ENCODE measurements around the gene TBC1D2.

Gene TBC1D2

DNA sequence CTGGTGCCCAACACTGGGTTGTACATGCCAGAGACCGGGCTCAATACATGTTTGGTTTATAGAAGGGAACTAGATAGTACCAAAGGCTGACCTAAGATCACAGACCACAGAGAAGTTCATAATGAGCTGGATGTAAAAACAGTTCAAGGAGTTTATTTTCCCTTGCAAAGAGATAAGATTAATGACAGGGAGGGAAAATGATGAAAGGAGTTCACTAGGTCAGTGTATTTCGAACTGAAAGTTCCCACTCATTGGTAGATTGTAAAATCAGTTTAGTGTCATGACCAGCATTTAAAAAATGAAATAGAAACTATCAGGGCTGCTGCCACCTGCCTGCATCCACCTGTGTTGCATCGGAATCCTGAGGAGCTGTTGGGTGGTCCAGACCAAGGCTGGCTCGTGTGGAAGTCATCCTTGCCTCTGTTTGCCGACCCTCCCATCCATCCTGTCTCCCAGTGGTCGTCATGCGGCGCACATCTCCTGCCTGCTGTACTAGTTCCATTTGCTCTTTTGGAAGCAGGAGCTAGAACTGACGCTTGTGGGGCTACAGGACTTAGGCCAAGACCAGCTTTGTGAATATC is 21.1 kb downstream of the TBC1D2 start:
- DNase-seq: no peak

DNA sequence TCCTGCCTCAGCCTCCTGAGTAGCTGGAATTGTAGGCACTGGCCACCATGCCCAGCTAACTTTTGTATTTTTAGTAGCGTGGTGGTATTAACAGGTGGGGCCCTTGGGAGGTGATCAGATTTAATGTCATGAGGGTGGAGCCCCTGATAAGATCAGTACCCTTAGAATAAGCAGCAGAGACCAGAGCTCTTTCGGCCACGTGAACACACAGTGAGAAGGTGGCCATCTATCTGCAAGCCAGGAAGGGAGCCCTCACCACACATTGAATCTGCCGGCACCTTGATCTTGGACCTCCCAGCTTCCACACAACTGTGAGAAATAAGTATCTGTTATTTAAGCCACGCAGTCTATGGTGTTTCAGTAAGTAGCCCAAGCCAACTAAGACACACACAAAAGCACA is 22.5 kb downstream of the TBC1D2 start:
- no peak for DNase-seq

GRCh38 chr9:98231770-98232478 is 23.5 kb downstream of the TBC1D2 start:
- no peak for DNase-seq

DNA sequence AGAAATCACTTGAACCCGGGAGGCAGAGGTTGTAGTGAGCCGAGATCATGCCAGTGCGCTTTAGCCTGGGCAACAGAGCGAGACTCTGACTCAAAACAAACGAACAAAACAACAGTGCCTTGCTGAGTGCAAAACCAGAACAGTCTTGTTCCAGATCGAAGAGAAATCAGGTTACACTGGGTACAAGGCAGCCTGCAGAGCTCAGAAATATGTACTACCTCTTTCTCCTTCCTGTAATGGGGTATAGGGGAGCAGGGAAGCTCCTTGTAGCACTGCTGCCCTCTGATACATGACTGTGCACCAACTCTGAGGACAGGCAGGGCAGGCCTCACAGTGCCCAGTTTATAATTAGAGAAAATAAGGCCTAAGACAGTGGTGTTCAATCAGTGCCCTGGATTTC is 24.7 kb downstream of the TBC1D2 start:
- DNase-seq: no peak

DNA sequence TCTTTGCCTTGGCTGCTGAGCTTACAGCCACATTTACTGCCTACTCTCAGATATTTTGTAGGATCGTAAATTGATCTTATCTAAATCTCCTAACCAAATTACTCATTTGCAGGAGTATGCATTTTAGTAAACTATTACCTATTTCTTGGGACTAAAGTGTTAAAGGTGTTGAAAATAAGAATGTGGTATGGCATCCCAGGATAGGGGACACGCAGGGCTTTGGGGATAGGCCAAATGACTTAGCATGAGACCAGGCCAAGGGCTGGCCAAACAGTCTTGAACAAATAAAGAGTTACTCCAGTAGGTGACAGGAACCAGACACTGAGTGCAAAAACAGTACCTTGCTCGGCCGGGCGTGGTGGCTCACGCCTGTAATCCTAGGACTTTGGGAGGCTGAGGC is 25.1 kb downstream of the TBC1D2 start:
- DNase-seq: no peak

- DNase-seq: no peak
Measured at GRCh38 chr9:98229620-98230019, 25.8 kb downstream of the TBC1D2 start.

DNA sequence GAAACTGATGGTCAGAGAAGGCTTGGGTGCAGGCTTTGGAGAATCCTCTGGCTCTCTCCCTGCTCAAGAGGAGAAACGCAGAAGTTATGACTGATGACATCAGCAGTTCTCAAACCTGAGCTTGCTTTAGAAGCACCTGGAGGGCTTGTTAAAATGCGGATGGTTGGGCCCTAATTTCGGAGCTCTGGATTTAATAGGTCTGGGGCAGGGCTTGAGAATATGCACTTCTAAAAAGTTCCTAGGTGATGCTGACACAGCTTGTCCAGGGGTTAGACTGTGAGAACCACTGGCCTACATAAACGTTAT is 26.4 kb downstream of the TBC1D2 start:
- DNase-seq: no peak

DNA sequence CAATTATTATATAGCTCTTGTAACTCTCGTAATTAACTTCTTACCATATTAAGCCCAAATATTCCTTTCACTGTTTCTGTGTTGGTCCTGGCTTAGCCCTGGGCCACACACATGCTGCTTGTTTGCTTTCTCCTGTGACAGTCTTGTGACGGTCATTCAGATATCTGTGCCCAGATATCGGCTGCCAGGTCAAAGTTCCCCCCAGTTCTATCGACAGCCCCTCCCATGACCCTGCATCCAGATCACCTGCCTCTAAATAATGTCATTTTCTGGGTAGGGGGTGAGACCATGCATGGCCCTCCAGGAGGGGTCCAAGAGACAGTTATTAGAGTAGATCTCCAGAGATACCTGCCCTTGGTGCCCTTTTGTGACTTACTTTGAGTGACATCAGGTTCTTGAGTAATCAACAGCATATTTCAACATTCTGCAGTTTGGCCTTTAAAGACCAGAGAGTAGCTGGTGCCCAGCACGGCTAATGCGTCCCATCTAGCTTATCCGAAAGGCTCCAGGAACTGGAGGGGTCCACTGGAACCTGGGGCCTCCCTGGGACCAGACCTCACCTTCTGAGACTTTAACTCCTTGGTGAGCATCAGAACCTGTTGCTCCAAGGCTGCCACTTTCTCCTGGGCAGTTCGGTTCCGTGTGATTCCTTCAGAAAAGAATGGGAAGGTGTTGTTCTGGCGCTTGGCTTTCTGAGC is 26.9 kb downstream of the TBC1D2 start:
- no peak for DNase-seq

GRCh38 chr9:98227883-98228282 is 27.6 kb downstream of the TBC1D2 start:
- no peak for DNase-seq

DNA sequence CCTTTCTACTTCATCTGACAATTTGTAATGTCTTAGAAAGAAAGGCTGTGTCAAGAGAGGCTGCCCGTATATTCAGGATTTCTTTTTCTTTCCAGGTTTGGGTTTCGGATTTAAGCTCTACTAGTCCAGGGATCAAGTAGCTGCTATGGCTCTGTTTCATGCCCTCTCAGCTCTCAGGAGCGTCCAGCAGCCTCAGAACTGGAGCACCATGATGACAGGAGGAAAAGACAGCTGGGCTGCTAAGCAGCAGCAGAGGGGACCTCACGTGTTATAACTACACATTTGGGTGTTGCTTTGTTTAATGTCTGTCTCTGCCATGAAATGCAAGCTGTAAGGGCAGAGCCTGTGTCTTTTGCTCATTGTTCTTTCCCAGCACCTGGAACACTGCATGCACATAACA is 28.5 kb downstream of the TBC1D2 start:
- no peak for DNase-seq

GRCh38 chr9:98226516-98226915 is 28.9 kb downstream of the TBC1D2 start:
- DNase-seq: no peak

GRCh38 chr9:98225015-98225442 is 30.4 kb downstream of the TBC1D2 start:
- DNase-seq: no peak

DNA sequence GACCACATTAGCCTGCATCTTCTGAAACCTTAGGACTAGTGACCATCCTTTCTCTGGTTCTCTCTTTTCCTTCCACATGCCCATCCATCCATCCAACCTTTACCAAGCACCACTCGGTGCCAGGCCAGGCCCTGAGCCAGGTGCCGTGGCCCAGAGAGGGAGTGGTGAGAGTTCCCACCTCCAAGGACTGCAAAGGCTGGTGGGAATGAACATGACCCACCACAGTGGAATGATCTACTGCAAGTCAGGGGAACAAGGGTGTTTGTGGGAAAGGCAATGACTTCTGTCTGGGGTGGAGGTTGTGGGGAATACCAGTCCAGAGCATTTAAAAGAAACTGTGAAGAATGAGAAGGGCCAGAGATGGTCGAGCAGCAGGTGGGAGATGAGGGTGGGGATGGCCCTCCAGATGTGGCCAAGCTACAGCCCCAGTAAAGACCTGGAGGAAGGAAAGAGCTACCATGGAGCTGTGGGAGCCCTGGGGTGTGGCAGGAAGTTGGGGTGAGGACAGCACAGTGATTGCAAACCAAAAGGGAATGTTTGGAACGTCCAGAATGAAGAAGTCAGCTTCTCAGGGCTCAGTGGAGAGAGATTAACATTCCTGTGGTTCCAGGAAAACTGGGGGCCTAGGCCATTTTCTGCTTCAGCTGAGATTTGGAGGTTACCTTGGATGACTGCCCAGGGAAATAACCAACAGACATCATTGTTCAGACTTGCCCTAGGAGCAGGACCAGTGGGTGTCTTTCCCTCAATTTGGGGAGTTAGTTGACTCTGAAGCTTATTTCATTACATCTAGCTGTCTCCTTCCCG is 32.4 kb downstream of the TBC1D2 start:
- no peak for DNase-seq

DNA sequence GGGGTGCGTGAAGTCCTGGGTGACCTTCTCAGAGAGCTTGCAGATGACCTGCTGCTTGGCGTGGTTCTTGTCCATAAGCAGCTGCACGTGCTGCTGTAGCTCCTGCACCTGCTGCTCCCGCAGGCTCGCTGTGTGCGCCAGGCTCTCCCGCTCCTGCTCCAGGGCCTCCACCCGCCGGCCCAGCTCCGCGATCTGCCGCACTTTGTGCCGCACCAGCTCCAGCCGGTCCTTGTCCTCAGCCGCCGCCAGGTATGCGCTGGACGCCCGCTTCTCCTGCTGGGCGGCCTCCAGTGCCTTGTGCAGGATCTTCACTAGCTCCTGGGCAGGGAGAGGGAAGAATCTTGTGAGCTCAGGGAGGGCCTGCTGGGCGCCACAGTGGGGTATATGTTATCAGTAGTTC is 34.5 kb downstream of the TBC1D2 start:
- no peak for DNase-seq

- no peak for DNase-seq
Measured at GRCh38 chr9:98219794-98220370, 35.6 kb downstream of the TBC1D2 start.

DNA sequence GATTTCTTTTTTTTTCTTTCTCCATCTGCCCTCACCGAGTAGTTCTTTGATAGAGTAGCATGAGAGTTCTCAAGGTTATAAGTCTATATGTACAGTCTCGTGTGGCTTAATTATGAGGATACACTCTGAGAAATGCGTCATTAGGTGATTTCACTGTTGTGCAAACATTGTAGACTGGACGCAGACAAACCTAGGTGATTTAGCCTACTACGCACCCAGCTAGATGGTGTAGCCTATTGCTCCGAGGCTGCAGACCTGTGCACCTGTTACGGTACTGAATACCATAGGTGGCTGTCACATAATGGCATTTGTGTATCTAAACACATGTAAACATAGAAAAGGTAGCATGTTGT is 36.1 kb downstream of the TBC1D2 start:
- no peak for DNase-seq

DNA sequence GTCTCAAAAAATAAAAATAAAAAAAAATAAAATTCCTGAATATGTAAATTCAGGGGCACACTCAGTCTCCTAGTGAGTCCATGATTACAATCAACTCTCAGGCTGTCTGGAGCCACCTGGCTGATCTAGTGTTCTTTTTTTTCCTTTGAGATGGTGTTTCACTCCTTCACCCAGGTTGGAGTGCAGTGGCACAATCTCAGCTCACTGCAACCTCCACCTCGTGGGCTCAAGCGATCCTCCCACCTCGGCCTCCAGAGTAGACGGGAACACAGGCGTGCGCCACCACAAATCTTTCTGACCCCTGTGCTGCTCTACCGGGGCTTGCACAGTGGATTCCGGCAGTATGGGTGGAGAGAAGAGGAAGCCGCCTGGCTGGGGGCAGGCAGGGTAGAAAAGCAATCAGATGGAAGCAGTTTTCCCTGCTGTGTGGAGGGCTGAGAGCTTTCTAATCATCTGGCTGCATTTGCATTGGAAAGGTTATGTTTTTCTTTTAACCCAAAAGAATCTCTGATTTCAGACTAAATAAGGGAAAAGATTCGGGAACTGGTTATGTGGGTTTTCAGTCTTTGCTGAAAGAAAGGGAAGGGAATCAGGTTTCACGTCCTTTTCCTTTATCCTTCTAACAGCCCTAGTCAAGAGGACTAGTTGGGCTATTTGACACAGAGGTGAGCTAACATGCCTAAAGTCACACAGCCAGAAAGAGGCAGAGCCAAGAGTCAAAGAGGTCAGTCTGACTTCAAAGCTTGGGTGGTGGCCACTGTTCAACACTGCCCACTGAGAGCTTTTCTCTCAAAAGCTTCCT is 36.7 kb downstream of the TBC1D2 start:
- no peak for DNase-seq

GRCh38 chr9:98217255-98217654 is 38.2 kb downstream of the TBC1D2 start:
- no peak for DNase-seq

- DNase-seq: no peak
Measured at GRCh38 chr9:98216391-98216790, 39.1 kb downstream of the TBC1D2 start.

GRCh38 chr9:98215821-98216220 is 39.6 kb downstream of the TBC1D2 start:
- DNase-seq: peak; percentile 45

DNA sequence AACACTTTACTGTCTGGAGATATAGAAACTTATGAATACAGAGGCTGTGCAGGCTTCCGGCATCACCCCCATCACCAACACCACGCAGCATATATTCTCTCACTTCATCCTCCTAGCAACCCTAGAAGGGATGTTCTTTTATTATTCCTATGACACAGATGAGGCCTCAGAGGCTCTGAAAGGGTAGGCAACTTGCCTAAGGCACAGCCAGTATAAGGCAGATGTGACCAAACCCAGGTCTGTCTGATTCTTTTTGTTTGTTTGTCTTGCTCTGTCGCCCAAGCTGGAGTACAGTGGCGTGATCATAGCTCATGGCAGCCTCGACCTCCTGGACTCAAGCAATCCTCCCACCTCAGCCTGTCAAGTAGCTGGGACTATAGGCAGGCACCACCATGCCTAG is 40.2 kb downstream of the TBC1D2 start:
- DNase-seq: no peak

DNA sequence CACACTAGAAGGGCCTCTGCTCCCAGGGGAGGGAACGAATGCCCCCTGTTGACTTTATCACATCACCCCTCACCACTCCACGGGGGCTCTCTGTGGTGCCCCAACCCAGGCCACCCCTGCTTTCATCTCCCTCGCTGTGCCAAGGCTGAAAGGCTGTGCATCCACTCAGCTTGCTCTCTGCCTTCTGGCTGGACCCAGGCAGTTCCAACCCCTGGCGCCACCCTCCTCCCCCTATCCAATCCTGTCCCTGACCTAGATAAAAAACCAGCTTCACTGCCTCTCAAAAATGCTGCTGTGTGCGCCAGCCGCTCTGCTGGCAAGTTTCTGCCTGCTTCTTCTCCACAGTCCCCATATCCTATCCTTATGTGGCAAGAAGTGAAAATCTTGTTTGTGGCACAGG is 40.6 kb downstream of the TBC1D2 start:
- no peak for DNase-seq

GRCh38 chr9:98211260-98211659 is 44.2 kb downstream of the TBC1D2 start:
- DNase-seq: no peak

All from OCI-M1 (cell line).